Non-pigmented ciliary epithelial cell (primary cell): Measurements from ENCODE around the gene POU2F1.

ENCODE experiments used
- DNase-seq: peaks from one replicate; pipeline ENCODE4 v3.0.0-alpha.2; 2010; ENCODE audit warnings: low read depth

Gene POU2F1

GRCh38 chr1:167423684-167424619, 203.3 kb downstream of the POU2F1 start:
- DNase-seq: no peak

- no peak for DNase-seq
These were observed 204.8 kb downstream of the POU2F1 start for GRCh38 chr1:167425482-167425881.

GRCh38 chr1:167426716-167427115, 206.0 kb downstream of the POU2F1 start:
- no peak for DNase-seq

- no peak for DNase-seq
These were observed 207.2 kb downstream of the POU2F1 start for GRCh38 chr1:167427848-167428247.

GRCh38 chr1:167428395-167428794, 207.7 kb downstream of the POU2F1 start:
- no peak for DNase-seq

GRCh38 chr1:167429612-167430011, 208.9 kb downstream of the POU2F1 start:
- DNase-seq: no peak

GRCh38 chr1:167430134-167430848, 209.6 kb downstream of the POU2F1 start:
- DNase-seq: no peak

- DNase-seq: no peak
These were observed 210.2 kb downstream of the POU2F1 start for GRCh38 chr1:167430849-167431242.

GRCh38 chr1:167431261-167431908, 210.7 kb downstream of the POU2F1 start:
- no peak for DNase-seq

GRCh38 chr1:167431909-167432650, 211.4 kb downstream of the POU2F1 start:
- DNase-seq: no peak

GRCh38 chr1:167432780-167433179, 212.1 kb downstream of the POU2F1 start:
- DNase-seq: no peak

GRCh38 chr1:167433884-167434283, 213.2 kb downstream of the POU2F1 start:
- DNase-seq: no peak

GRCh38 chr1:167434306-167434705, 213.6 kb downstream of the POU2F1 start:
- DNase-seq: no peak

- no peak for DNase-seq
These were observed 214.8 kb downstream of the POU2F1 start for GRCh38 chr1:167435484-167435883.

GRCh38 chr1:167438171-167439138, 217.8 kb downstream of the POU2F1 start:
- no peak for DNase-seq

- DNase-seq: no peak
These were observed 218.8 kb downstream of the POU2F1 start for GRCh38 chr1:167439301-167439988.

GRCh38 chr1:167440345-167440744, 219.7 kb downstream of the POU2F1 start:
- DNase-seq: no peak

- DNase-seq: no peak
These were observed 220.1 kb downstream of the POU2F1 start for GRCh38 chr1:167440776-167441175.

- DNase-seq: no peak
These were observed 220.5 kb downstream of the POU2F1 start for GRCh38 chr1:167441222-167441621.
